GM18867 (cell line): ENCODE results near the gene CLEC4G.
A peak's percentile ranks its signal among the peaks of the same experiment; 100 is the strongest.

Experiments
- ATAC-seq: cut with Tn5 transposase; IDR thresholded peaks from one replicate; pipeline ENCODE4 v1.9.1; 2021; ENCODE audit warnings: mild to moderate bottlenecking, moderate library complexity; ENCODE audit not compliant: unreplicated experiment

The CLEC4G gene

GRCh38 chr19:7699003-7699402, 32.9 kb downstream of the CLEC4G start:
- no peak for ATAC-seq

- ATAC-seq, result no peak
Measured at GRCh38 chr19:7698583-7698982, 33.3 kb downstream of the CLEC4G start.

DNA sequence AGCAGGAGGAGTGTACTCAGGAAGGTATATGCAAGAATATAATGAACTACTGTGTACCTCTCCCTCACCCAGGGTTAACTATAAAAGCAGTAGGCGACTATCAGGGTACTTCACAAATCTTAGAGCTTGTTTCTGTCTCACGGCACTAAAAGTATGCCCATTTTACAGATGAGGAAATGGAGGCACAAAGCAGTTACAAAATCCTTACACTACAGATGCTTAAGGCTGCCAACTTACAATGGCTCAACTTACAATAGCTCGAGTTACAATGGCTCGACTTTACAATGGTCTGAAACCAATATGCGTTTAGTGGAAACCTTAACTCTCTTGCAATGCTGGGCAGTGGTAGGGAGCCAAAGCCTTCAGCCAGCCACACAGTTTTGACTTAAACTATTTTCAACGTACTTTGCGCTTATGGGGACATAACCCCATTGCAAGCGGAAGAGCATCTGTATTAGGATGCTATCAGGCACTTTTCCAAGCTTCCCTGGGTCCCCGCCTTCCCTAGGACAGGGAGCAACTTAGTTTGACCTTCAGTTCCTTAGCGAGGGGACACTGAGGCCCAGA, 34.1 kb downstream of the CLEC4G start:
- no peak for ATAC-seq

DNA sequence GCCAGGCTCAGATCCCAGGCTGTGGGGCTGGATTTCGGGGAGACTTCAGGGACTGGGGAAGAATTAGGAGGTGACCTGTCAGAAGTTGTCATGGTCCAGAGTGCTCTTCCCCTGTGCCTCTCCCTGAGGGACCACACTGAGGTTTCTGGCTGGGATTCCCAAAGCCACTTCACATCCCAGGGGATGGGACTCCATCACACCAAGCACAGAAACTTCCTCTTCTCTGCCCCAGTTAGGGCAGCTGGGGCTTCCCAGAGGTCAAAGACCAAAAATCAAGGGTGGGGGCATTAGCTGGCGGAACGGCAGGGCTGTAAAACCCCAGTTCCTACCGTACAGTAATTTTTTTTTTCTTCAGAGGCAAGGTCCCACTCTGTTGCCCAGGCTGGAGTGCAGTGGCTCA, 37.4 kb downstream of the CLEC4G start:
- no peak for ATAC-seq

DNA sequence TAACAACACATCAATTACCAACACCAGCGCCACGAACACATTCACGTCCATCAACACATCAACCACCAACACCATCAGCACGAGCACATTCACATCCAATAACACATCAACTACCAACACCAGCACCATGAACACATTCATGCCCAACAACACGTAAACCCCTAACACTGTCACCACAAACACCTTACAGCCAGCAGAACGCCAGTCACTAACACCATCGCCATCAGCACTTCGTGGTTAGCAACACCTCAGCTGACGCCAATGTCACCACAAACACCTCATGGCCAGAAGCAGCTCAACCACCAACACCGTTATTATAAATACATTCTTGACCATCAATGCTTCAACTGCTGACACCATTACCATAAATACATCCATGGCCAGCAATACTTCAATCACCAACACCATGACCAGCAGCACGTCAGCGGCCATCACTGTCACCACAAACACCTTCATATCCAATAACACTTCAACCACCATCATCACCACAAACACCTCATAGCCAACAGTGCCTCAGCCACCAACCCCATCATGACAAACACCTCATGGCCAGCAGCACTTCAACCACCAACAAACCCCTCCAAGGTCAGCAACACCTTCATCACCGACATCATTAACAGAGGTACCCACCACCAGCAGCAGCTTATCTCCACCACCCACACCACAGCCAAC, 39.4 kb downstream of the CLEC4G start:
- ATAC-seq, result no peak

DNA sequence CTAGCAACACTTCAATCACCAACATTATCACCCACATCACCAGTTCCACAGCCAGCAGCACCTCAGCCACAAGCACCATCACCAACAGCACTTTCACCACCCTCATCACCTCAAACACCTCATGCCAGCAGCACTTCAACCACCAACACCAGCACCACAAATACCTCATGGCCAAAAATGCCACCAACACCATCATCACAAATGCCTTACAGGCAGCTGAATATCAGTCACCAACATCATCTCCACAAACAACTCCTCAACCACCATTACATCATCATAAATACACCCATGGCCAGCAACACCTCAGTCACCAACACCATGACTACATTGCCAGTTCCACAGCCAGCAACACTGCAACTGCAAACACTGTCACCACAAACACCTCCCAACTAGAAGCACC, 40.4 kb downstream of the CLEC4G start:
- ATAC-seq, result no peak

GRCh38 chr19:7690779-7691258, 41.1 kb downstream of the CLEC4G start:
- ATAC-seq, result peak; percentile 49

GRCh38 chr19:7689165-7689564, 42.7 kb downstream of the CLEC4G start:
- ATAC-seq, result no peak

DNA sequence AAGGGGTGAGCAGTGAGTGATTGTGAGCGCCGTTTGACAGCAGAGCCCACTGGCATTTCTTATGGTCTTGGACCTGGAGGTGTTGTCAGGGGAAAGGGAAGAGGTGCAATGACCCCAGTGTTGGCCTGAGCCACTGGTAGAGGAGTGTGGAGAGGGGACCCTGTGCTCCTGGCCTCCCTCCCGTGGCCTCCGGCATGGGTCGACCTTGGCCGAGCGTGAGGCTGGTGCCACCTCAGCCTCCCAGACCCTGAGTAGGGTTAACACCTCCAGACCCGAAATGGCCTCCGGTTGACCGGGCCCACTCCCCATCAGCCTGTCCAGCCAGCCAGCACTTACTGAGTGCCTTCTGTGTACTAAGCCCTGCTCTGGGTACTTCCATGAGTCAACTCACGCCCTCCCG, 44.7 kb downstream of the CLEC4G start:
- no peak for ATAC-seq

GRCh38 chr19:7685546-7686445, 46.1 kb downstream of the CLEC4G start:
- no peak for ATAC-seq

- no peak for ATAC-seq
Measured at GRCh38 chr19:7682175-7682855, 49.6 kb downstream of the CLEC4G start.

DNA sequence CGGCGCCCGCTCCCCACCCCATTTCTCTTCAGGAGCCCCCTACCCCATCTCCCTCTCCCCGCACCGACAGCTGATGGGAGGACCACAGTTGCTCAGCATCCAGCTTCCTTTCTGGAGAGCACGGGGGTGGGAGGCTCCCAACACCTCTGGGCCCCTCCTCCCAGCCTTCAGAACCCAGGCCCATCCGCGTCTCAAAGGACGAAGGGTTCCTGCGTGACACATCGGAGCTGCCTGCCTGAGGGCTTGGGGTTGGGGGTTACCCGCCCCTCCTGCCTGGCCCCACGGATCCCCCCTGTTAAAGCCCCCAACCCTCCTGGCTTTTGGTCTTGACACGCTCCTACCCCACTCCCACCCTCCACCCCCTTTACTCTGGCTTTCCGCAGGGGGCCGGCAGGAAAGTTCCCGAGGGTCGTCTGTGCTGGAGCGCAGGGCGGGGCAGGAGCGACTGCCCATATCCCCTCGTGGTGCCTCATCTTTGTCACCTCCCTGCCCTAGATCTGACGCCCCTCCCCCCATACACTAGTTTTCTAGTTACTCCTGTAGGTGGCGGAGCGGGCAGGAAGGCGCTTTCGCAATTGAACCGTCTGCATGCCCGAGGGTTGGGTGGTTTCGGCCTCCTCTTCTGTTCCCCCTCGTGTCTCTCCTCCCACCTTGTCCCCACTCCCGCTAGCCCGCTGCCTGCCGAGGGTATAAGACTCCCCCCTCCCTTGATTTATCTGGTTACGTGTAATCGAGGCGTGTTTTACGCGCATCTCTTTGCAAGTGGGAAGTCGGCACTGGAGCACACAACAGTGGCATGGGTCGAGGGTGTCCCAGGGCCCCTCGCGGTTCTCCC, 50.4 kb downstream of the CLEC4G start:
- ATAC-seq, result peak; percentile 5

- peak; percentile 64 for ATAC-seq
Measured at GRCh38 chr19:7680606-7681339, 51.1 kb downstream of the CLEC4G start, which contains the start of gene TRAPPC5. TRAPPC5 (plus strand) TSS chr19:7680833; CDS start chr19:7682254, 1,421 bp downstream.

DNA sequence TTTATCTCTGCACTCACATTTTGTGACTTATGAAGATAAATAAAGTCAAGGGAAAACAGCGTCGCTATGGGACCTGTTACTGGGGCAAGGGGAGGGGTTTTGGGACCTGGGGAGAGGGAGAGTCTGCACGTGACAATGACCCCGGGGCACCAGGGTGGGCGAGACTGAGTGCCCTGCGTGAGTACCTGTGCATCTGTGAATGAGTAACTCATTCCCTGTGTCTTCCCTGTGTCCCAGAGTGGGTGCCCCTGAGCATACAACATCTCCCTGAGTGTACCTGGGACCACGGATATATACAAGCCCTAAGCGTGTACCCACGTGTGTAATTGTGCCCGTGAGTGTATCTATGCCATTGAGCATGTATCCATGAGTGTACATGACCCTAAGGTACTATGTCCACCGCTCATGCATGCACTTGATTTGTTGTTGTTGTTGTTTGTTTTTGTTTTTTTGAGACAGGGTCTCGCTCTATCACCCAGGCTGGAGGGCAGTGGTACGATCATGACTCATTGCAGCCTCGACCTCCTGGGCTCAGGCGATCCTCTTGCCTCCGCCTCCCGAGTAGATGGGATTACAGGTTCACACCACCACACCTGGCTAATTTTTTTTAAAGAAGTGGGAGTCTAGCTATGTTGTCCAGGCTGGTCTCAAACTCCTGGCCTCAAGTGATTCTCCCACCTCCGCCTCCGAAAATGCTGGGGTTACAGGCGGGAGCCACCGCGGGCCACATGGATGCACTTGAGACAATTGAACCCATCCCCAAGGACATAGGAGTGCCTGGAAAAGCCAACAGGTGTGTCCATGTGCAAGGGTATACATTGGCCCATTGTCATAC, 51.9 kb downstream of the CLEC4G start:
- ATAC-seq, result no peak

DNA sequence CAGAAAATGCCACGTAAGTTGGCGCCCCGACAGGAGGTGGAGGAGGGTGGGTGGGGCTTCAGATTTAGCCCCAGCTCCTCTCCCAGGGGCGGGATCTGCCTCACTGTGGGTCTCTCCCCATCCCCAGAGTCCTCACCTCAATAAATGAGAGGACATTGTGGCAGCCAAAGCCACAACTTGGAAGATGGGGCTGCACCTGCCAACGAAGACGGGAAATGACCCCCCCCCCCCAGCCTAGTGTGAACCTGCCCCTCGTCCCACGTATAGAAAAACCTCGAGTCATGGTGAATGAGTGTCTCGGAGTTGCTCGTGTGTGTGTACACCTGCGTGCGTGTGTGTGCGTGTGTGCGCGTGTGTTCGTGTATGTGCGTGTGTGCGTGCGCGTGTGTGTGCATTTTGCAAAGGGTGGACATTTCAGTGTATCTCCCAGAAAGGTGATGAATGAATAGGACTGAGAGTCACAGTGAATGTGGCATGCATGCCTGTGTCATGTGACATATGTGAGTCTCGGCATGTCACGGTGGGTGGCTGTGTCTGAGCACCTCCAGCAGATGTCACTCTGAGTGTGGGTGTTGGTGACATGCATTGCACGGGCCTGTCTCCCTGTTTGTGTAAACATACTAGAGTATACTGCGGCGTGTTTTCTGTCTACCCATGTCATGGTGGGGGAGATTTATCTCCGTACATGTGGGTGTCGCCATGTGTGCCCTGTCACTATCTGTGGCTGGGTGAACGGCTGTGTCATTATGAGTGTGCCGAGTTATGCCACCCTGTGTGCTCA, 52.7 kb downstream of the CLEC4G start:
- peak; percentile 40 for ATAC-seq
